GM23338 (cell line): Measurements from ENCODE around the gene TECTA. TPM values are rescaled to one million over a fixed set of nuclear protein-coding genes. Genes with fewer than 3 reads are reported as not detected.

ENCODE experiments used
- ATAC-seq: fragments of 200-7000 bp; cut with Tn5 transposase; 3 replicates; pipeline ENCODE4 v1.9.1; 2020
- DNase-seq: peaks from one replicate; pipeline ENCODE4 v3.0.0-alpha.2; 2015; ENCODE audit warnings: low spot score
- H2AFZ ChIP-seq: fragments of 200-600 bp; sonication (generic); 2 replicates; pipeline ENCODE4 v1.8.0; 2016; ENCODE audit warnings: antibody characterized with exemption, mild to moderate bottlenecking, moderate library complexity
- H3F3A ChIP-seq: fragments of 200-600 bp; sonication (generic); replicated peaks from 2 replicates; pipeline ENCODE4 v1.8.0; 2017; ENCODE audit warnings: antibody characterized with exemption, mixed run types, low read depth
- H3K27ac ChIP-seq: fragments of 200-600 bp; sonication (generic); 2 replicates; pipeline ENCODE4 v1.6.1; 2016; ENCODE audit warnings: low read depth
- H3K27me3 ChIP-seq: fragments of 200-600 bp; sonication (generic); 2 replicates; pipeline ENCODE4 v1.8.0; 2016; ENCODE audit warnings: mild to moderate bottlenecking, mixed run types, moderate library complexity; ENCODE audit not compliant: insufficient read depth
- H3K36me3 ChIP-seq: fragments of 200-600 bp; sonication (generic); 2 replicates; pipeline ENCODE4 v1.8.0; 2016; ENCODE audit warnings: mild to moderate bottlenecking; ENCODE audit not compliant: insufficient read depth
- H3K4me1 ChIP-seq: fragments of 200-600 bp; sonication (generic); 2 replicates; pipeline ENCODE4 v1.8.0; 2016; ENCODE audit warnings: mild to moderate bottlenecking, moderate library complexity; ENCODE audit not compliant: insufficient read depth
- H3K4me2 ChIP-seq: fragments of 200-600 bp; sonication (generic); 2 replicates; pipeline ENCODE4 v1.7.1; 2017; ENCODE audit warnings: mixed run types
- H3K4me3 ChIP-seq: fragments of 200-600 bp; sonication (generic); 2 replicates; pipeline ENCODE4 v1.6.1; 2016; ENCODE audit warnings: mixed run types
- H3K79me2 ChIP-seq: fragments of 200-600 bp; sonication (generic); replicated peaks from 2 replicates; pipeline ENCODE4 v1.8.0; 2017; ENCODE audit warnings: mild to moderate bottlenecking; ENCODE audit not compliant: insufficient read depth
- H3K9me2 ChIP-seq: fragments of 200-600 bp; sonication (generic); 2 replicates; pipeline ENCODE4 v1.8.0; 2017; ENCODE audit not compliant: insufficient read depth
- H4K20me1 ChIP-seq: fragments of 200-600 bp; sonication (generic); replicated peaks from 2 replicates; pipeline ENCODE4 v1.8.0; 2017; ENCODE audit warnings: mild to moderate bottlenecking; ENCODE audit not compliant: insufficient read depth
- H3K27ac Mint-ChIP-seq: 2 replicates; pipeline ENCODE4 v1.8.0; 2020; ENCODE audit warnings: inconsistent platforms, mild to moderate bottlenecking, moderate library complexity, mixed read lengths
- H3K27me3 Mint-ChIP-seq: 3 replicates; pipeline ENCODE4 v1.8.0; 2022; ENCODE audit warnings: low read depth, mild to moderate bottlenecking, moderate library complexity, mixed read lengths, inconsistent platforms; ENCODE audit not compliant: insufficient read depth, poor library complexity
- H3K36me3 Mint-ChIP-seq: 3 replicates; pipeline ENCODE4 v1.8.0; 2021; ENCODE audit warnings: low read depth, mild to moderate bottlenecking, inconsistent platforms, moderate library complexity, mixed read lengths
- H3K4me1 Mint-ChIP-seq: 3 replicates; pipeline ENCODE4 v1.8.0; 2020; ENCODE audit warnings: mild to moderate bottlenecking, inconsistent platforms, mixed read lengths
- H3K4me3 Mint-ChIP-seq: 3 replicates; pipeline ENCODE4 v1.8.0; 2021; ENCODE audit warnings: moderate library complexity, mild to moderate bottlenecking, inconsistent platforms, mixed read lengths
- H3K9me3 Mint-ChIP-seq: 3 replicates; pipeline ENCODE4 v1.8.0; 2020; ENCODE audit warnings: moderate library complexity, mild to moderate bottlenecking, inconsistent platforms, mixed read lengths
- CTCF ChIP-seq, 2 experiments: fragments of 200-600 bp in 1 of 2; sonication (generic) in 1 of 2; conservative IDR thresholded peaks; 2 replicates each; pipeline versions ENCODE4 v1.5.1 to v1.6.1; 2016 to 2017; ENCODE audit warnings: antibody characterized with exemption in 2 of 2, low read depth in 2 of 2, mild to moderate bottlenecking in 2 of 2, moderate library complexity in 1 of 2
- EZH2 ChIP-seq: fragments of 200-600 bp; sonication (generic); IDR thresholded peaks from one replicate; pipeline ENCODE4 v1.8.0; 2017; ENCODE audit warnings: antibody characterized with exemption, mild to moderate bottlenecking, low read depth; ENCODE audit not compliant: unreplicated experiment
- JUNB ChIP-seq: IDR thresholded peaks from one replicate; pipeline ENCODE4 v1.6.1; 2016; ENCODE audit warnings: antibody characterized with exemption; ENCODE audit not compliant: unreplicated experiment
- NANOG ChIP-seq: IDR thresholded peaks from 2 replicates; pipeline ENCODE4 v1.6.1; 2016; ENCODE audit warnings: antibody characterized with exemption, borderline replicate concordance
- ZNF462 ChIP-seq: fragments of 250-450 bp; sonication (Bioruptor Pico); IDR thresholded peaks from 2 replicates; pipeline ENCODE4 v1.5.0; 2020; ENCODE audit warnings: mild to moderate bottlenecking, moderate library complexity
- polyA plus RNA-seq: library from polyadenylated mRNA; unstranded; fragments of >200 nt; fragmentation: Nextera tagmentation; extraction: Ambion mirVana; gene quantifications from 2 replicates; pipeline ENCODE4 v1.2.1, GENCODE V29; 2016
- total RNA-seq: library from RNA; depleted of rRNA; stranded (reverse); fragments of >200 nt; shearing (Covaris generic); gene quantifications from 2 replicates; pipeline ENCODE4 v1.2.3, GENCODE V29; 2014

TECTA gene
- total and polyA plus RNA-seq, 2 experiments from 2014 or later = 0.34 to 0.69 TPM

GRCh38 chr11:121100943-121101342, at the start of gene TECTA (continued):
- TF ChIP-seq ZNF462 (CRISPR knock-in tag) (no peak), EZH2 (no peak)

- Mint-ChIP-seq H3K36me3 (peaks cover 15% of the 10 kb centered on the region; the same call in 2 of the 3 replicates), H3K4me3 (no peak overlapping the region), H3K9me3 (no peaks in the 10 kb centered on the region), H3K4me1 (no peaks in the 10 kb centered on the region), H3K27ac (no peak overlapping the region), H3K27me3 (no peaks in the 10 kb centered on the region)
- H3K4me1 ChIP-seq = no peaks in the 10 kb centered on the region
- DNase-seq (no peak), ATAC-seq (no peak)
- H4K20me1 ChIP-seq = no peaks in the 10 kb centered on the region
- H3K4me3 ChIP-seq = no peak overlapping the region
- TF ChIP-seq CTCF (conservative IDR thresholded peaks at IDR 0.05; ENCODE audit: low read depth in 2 of 2) = no peak
- no peak for TF ChIP-seq JUNB
- no peak for TF ChIP-seq NANOG
- H2AFZ ChIP-seq = no peak overlapping the region
- H3K27ac ChIP-seq = no peak overlapping the region
- no peaks in the 10 kb centered on the region for H3K27me3 ChIP-seq
- peaks cover 6% of the 10 kb centered on the region; the same call in 1 of the 2 replicates for H3K36me3 ChIP-seq
- H3K4me2 ChIP-seq = no peak overlapping the region
- no peaks in the 10 kb centered on the region for H3K79me2 ChIP-seq
- H3F3A ChIP-seq = no peaks in the 10 kb centered on the region
- no peaks in the 10 kb centered on the region for H3K9me2 ChIP-seq
These were observed 47.8 kb upstream of the TECTA start for GRCh38 chr11:121053244-121053643.
